ENCODE data around the gene DLG4.
A peak's percentile ranks its signal among the peaks of the same experiment; 100 is the strongest.

DLG4 gene

GRCh38 chr17:7240375-7240774 is 20.7 kb upstream of the DLG4 start:
- Histone ChIP-seq H3K4me3 (ENCODE audit: low read depth in 1 of 5, low read length in 5 of 5) (peak overlapping the region; percentile 94 to 98 (median 96)), H3K27me3 (ENCODE audit: control insufficient read depth in 5 of 5, insufficient read depth in 4 of 5, low read length in 5 of 5) (no peaks in the 10 kb centered on the region), H3K36me3 (ENCODE audit: control insufficient read depth in 5 of 5, insufficient read depth in 5 of 5, low read length in 5 of 5) (peaks cover 0 to 40% (median 34%) of the 10 kb centered on the region in 5 donors), H3K4me1 (ENCODE audit: control insufficient read depth in 5 of 5, insufficient read depth in 5 of 5, low read length in 5 of 5) (peaks cover 14 to 51% (median 40%) of the 10 kb centered on the region in 5 donors), H3K27ac (ENCODE audit: low read depth, low read length) (peak overlapping the region; percentile 99), H3K9me3 (ENCODE audit: control insufficient read depth in 5 of 5, low read length in 5 of 5) (no peaks in the 10 kb centered on the region), H3K9ac (ENCODE audit: low read length in 5 of 5) (peak overlapping the region in 3 of 5 donors; percentile 50 to 96 (median 95))

GRCh38 chr17:7239091-7240027 is 19.7 kb upstream of the DLG4 start, which contains the start of gene PHF23:
PHF23 (minus strand) TSS chr17:7239457; CDS start chr17:7239279, 178 bp downstream.
- H3K27ac ChIP-seq (ENCODE audit: low read depth, low read length), result peak within 1 kb of the TSS; percentile 99
- no peaks in the 10 kb centered on the region for H3K9me3 ChIP-seq (ENCODE audit: control insufficient read depth in 5 of 5, low read length in 5 of 5)
- peak within 1 kb of the TSS; percentile 88 to 96 (median 93) for H3K4me3 ChIP-seq (ENCODE audit: low read depth in 1 of 5, low read length in 5 of 5)
- H3K27me3 ChIP-seq (ENCODE audit: control insufficient read depth in 5 of 5, insufficient read depth in 4 of 5, low read length in 5 of 5), result no peaks in the 10 kb centered on the region
- H3K4me1 ChIP-seq (ENCODE audit: control insufficient read depth in 5 of 5, insufficient read depth in 5 of 5, low read length in 5 of 5), result peaks cover 14 to 61% (median 50%) of the 10 kb centered on the region in 5 donors
- H3K9ac ChIP-seq (ENCODE audit: low read length in 5 of 5), result peak within 1 kb of the TSS; percentile 87 to 97 (median 92)
- H3K36me3 ChIP-seq (ENCODE audit: control insufficient read depth in 5 of 5, insufficient read depth in 5 of 5, low read length in 5 of 5), result peaks cover 0 to 38% (median 31%) of the 10 kb centered on the region in 5 donors

GRCh38 chr17:7238420-7239090 is 18.9 kb upstream of the DLG4 start:
- Histone ChIP-seq H3K36me3 (ENCODE audit: control insufficient read depth in 5 of 5, insufficient read depth in 5 of 5, low read length in 5 of 5) (peaks cover 0 to 30% (median 25%) of the 10 kb centered on the region in 5 donors), H3K27ac (ENCODE audit: low read depth, low read length) (peak overlapping the region; percentile 99), H3K9ac (ENCODE audit: low read length in 5 of 5) (peak overlapping the region; percentile 87 to 97 (median 92)), H3K4me3 (ENCODE audit: low read depth in 1 of 5, low read length in 5 of 5) (peak overlapping the region; percentile 88 to 93 (median 89)), H3K4me1 (ENCODE audit: control insufficient read depth in 5 of 5, insufficient read depth in 5 of 5, low read length in 5 of 5) (peaks cover 14 to 66% (median 54%) of the 10 kb centered on the region in 5 donors), H3K27me3 (ENCODE audit: control insufficient read depth in 5 of 5, insufficient read depth in 4 of 5, low read length in 5 of 5) (no peaks in the 10 kb centered on the region), H3K9me3 (ENCODE audit: control insufficient read depth in 5 of 5, low read length in 5 of 5) (no peaks in the 10 kb centered on the region)

- H3K4me1 ChIP-seq (ENCODE audit: control insufficient read depth in 5 of 5, insufficient read depth in 5 of 5, low read length in 5 of 5), result peaks cover 16 to 67% (median 55%) of the 10 kb centered on the region in 5 donors
These were observed 18.3 kb upstream of the DLG4 start for GRCh38 chr17:7237761-7238419.

GRCh38 chr17:7237266-7237760 is 17.7 kb upstream of the DLG4 start:
- Histone ChIP-seq H3K36me3 (ENCODE audit: control insufficient read depth in 5 of 5, insufficient read depth in 5 of 5, low read length in 5 of 5) (peaks cover 0 to 30% (median 25%) of the 10 kb centered on the region in 5 donors), H3K27ac (ENCODE audit: low read depth, low read length) (peak overlapping the region; percentile 92), H3K27me3 (ENCODE audit: control insufficient read depth in 5 of 5, insufficient read depth in 4 of 5, low read length in 5 of 5) (no peaks in the 10 kb centered on the region), H3K9ac (ENCODE audit: low read length in 5 of 5) (peak overlapping the region; percentile 26 to 77 (median 60)), H3K4me3 (ENCODE audit: low read depth in 1 of 5, low read length in 5 of 5) (peak overlapping the region; percentile 59 to 93 (median 88)), H3K4me1 (ENCODE audit: control insufficient read depth in 5 of 5, insufficient read depth in 5 of 5, low read length in 5 of 5) (peaks cover 16 to 69% (median 60%) of the 10 kb centered on the region in 5 donors), H3K9me3 (ENCODE audit: control insufficient read depth in 5 of 5, low read length in 5 of 5) (no peaks in the 10 kb centered on the region)

More at GRCh38 chr17:7237761-7238419, 18.3 kb upstream of the DLG4 start:
- Histone ChIP-seq H3K27me3 (ENCODE audit: control insufficient read depth in 5 of 5, insufficient read depth in 4 of 5, low read length in 5 of 5) (no peaks in the 10 kb centered on the region), H3K36me3 (ENCODE audit: control insufficient read depth in 5 of 5, insufficient read depth in 5 of 5, low read length in 5 of 5) (peaks cover 0 to 30% (median 25%) of the 10 kb centered on the region in 5 donors), H3K27ac (ENCODE audit: low read depth, low read length) (peak overlapping the region; percentile 92), H3K9me3 (ENCODE audit: control insufficient read depth in 5 of 5, low read length in 5 of 5) (no peaks in the 10 kb centered on the region), H3K4me3 (ENCODE audit: low read depth in 1 of 5, low read length in 5 of 5) (peak overlapping the region; percentile 66 to 93 (median 88)), H3K9ac (ENCODE audit: low read length in 5 of 5) (peak overlapping the region in 4 of 5 donors; percentile 26 to 77 (median 65))

GRCh38 chr17:7236808-7237207 is 17.2 kb upstream of the DLG4 start:
- no peak overlapping the region for H3K4me3 ChIP-seq (ENCODE audit: low read depth in 1 of 5, low read length in 5 of 5)
- no peaks in the 10 kb centered on the region for H3K9me3 ChIP-seq (ENCODE audit: control insufficient read depth in 5 of 5, low read length in 5 of 5)
- H3K36me3 ChIP-seq (ENCODE audit: control insufficient read depth in 5 of 5, insufficient read depth in 5 of 5, low read length in 5 of 5), result peaks cover 0 to 30% (median 25%) of the 10 kb centered on the region in 5 donors
- peak overlapping the region in 2 of 5 donors; percentile 60 to 70 for H3K9ac ChIP-seq (ENCODE audit: low read length in 5 of 5)
- peak overlapping the region; percentile 92 for H3K27ac ChIP-seq (ENCODE audit: low read depth, low read length)
- no peaks in the 10 kb centered on the region for H3K27me3 ChIP-seq (ENCODE audit: control insufficient read depth in 5 of 5, insufficient read depth in 4 of 5, low read length in 5 of 5)
- H3K4me1 ChIP-seq (ENCODE audit: control insufficient read depth in 5 of 5, insufficient read depth in 5 of 5, low read length in 5 of 5), result peaks cover 16 to 70% (median 62%) of the 10 kb centered on the region in 5 donors

- Histone ChIP-seq H3K27me3 (ENCODE audit: control insufficient read depth in 5 of 5, insufficient read depth in 4 of 5, low read length in 5 of 5) (no peaks in the 10 kb centered on the region), H3K9me3 (ENCODE audit: control insufficient read depth in 5 of 5, low read length in 5 of 5) (no peaks in the 10 kb centered on the region), H3K4me3 (ENCODE audit: low read depth in 1 of 5, low read length in 5 of 5) (no peak overlapping the region), H3K9ac (ENCODE audit: low read length in 5 of 5) (no peak overlapping the region), H3K27ac (ENCODE audit: low read depth, low read length) (peak overlapping the region; percentile 92), H3K4me1 (ENCODE audit: control insufficient read depth in 5 of 5, insufficient read depth in 5 of 5, low read length in 5 of 5) (peaks cover 11 to 64% (median 55%) of the 10 kb centered on the region in 5 donors), H3K36me3 (ENCODE audit: control insufficient read depth in 5 of 5, insufficient read depth in 5 of 5, low read length in 5 of 5) (peaks cover 0 to 28% (median 25%) of the 10 kb centered on the region in 5 donors)
These were observed 16.3 kb upstream of the DLG4 start for GRCh38 chr17:7235693-7236665.

GRCh38 chr17:7234083-7234951 is 14.7 kb upstream of the DLG4 start, which contains the start of gene DVL2:
DVL2 (minus strand) TSS chr17:7234517; CDS start chr17:7234262, 255 bp downstream.
- H3K9ac ChIP-seq (ENCODE audit: low read length in 5 of 5), result peak within 1 kb of the TSS; percentile 78 to 91 (median 85)
- no peaks in the 10 kb centered on the region for H3K9me3 ChIP-seq (ENCODE audit: control insufficient read depth in 5 of 5, low read length in 5 of 5)
- peaks cover 5 to 50% (median 42%) of the 10 kb centered on the region in 5 donors for H3K4me1 ChIP-seq (ENCODE audit: control insufficient read depth in 5 of 5, insufficient read depth in 5 of 5, low read length in 5 of 5)
- no peaks in the 10 kb centered on the region for H3K27me3 ChIP-seq (ENCODE audit: control insufficient read depth in 5 of 5, insufficient read depth in 4 of 5, low read length in 5 of 5)
- peak within 1 kb of the TSS; percentile 92 for H3K27ac ChIP-seq (ENCODE audit: low read depth, low read length)
- H3K36me3 ChIP-seq (ENCODE audit: control insufficient read depth in 5 of 5, insufficient read depth in 5 of 5, low read length in 5 of 5), result peaks cover 0 to 32% (median 29%) of the 10 kb centered on the region in 5 donors
- H3K4me3 ChIP-seq (ENCODE audit: low read depth in 1 of 5, low read length in 5 of 5), result peak within 1 kb of the TSS; percentile 78 to 87 (median 84)
